Measurements from ENCODE around the gene FRAS1.
"Not testable (repeated sequence)": the region's sequence is repeated elsewhere in the genome, so short reads cannot be mapped to it uniquely, and the experiment has no call there.

Gene FRAS1

GRCh38 chr4:78125834-78126331 is 68.8 kb downstream of the FRAS1 start:
- DNase-seq: not testable (repeated sequence)

GRCh38 chr4:78129383-78130108 is 72.4 kb downstream of the FRAS1 start:
- no peak for DNase-seq

- DNase-seq: no peak
These were observed 74.3 kb downstream of the FRAS1 start for GRCh38 chr4:78131403-78131802.

GRCh38 chr4:78136109-78137081 is 79.3 kb downstream of the FRAS1 start:
- DNase-seq: no peak

GRCh38 chr4:78137532-78137931 is 80.4 kb downstream of the FRAS1 start:
- DNase-seq: no peak

GRCh38 chr4:78138252-78138651 is 81.1 kb downstream of the FRAS1 start:
- no peak for DNase-seq

- DNase-seq: no peak
These were observed 86.5 kb downstream of the FRAS1 start for GRCh38 chr4:78143634-78144033.

GRCh38 chr4:78145008-78145407 is 87.9 kb downstream of the FRAS1 start:
- no peak for DNase-seq

- DNase-seq: no peak
These were observed 88.5 kb downstream of the FRAS1 start for GRCh38 chr4:78145622-78146021.

- no peak for DNase-seq
These were observed 92.8 kb downstream of the FRAS1 start for GRCh38 chr4:78149751-78150542.

GRCh38 chr4:78150543-78150864 is 93.4 kb downstream of the FRAS1 start:
- no peak for DNase-seq

- DNase-seq: no peak
These were observed 95.7 kb downstream of the FRAS1 start for GRCh38 chr4:78152795-78153194.

GRCh38 chr4:78154972-78155590 is 98.0 kb downstream of the FRAS1 start:
- DNase-seq: no peak

- no peak for DNase-seq
These were observed 98.5 kb downstream of the FRAS1 start for GRCh38 chr4:78155616-78156105.

GRCh38 chr4:78156520-78156919 is 99.4 kb downstream of the FRAS1 start:
- no peak for DNase-seq

- DNase-seq: no peak
These were observed 105.2 kb downstream of the FRAS1 start for GRCh38 chr4:78162342-78162741.

- no peak for DNase-seq
These were observed 105.7 kb downstream of the FRAS1 start for GRCh38 chr4:78162821-78163220.

- DNase-seq: no peak
These were observed 108.6 kb downstream of the FRAS1 start for GRCh38 chr4:78165758-78166157.

GRCh38 chr4:78166622-78167021 is 109.5 kb downstream of the FRAS1 start:
- no peak for DNase-seq

GRCh38 chr4:78167510-78167909 is 110.4 kb downstream of the FRAS1 start:
- DNase-seq: no peak

- DNase-seq: no peak
These were observed 110.9 kb downstream of the FRAS1 start for GRCh38 chr4:78168029-78168428.

- no peak for DNase-seq
These were observed 112.6 kb downstream of the FRAS1 start for GRCh38 chr4:78169728-78170127.

All from right hindlimb (tissue), 1 donor.